Body of pancreas (tissue), 4 donors: ENCODE data around the gene NELFA.
"Not testable (repeated sequence)": the region's sequence is repeated elsewhere in the genome, so short reads cannot be mapped to it uniquely, and the experiment has no call there.

Experiments
- POLR2A ChIP-seq, 3 donors: fragments of 450-650 bp; IDR thresholded peaks; one replicate each; pipeline ENCODE4 v1.6.1; 2016; ENCODE audit warnings: antibody characterized with exemption in 3 of 3, mild to moderate bottlenecking in 2 of 3
- TF ChIP-seq, protein P1 (sequence below), 7 experiments: fragments of 450-650 bp in 4 of 7; fragments of 200-600 bp in 3 of 7; sonication (generic) in 3 of 7; IDR thresholded peaks; one replicate each; pipeline ENCODE4 v1.5.1; 2016 to 2019; ENCODE audit warnings: antibody characterized with exemption in 7 of 7

DNA sequence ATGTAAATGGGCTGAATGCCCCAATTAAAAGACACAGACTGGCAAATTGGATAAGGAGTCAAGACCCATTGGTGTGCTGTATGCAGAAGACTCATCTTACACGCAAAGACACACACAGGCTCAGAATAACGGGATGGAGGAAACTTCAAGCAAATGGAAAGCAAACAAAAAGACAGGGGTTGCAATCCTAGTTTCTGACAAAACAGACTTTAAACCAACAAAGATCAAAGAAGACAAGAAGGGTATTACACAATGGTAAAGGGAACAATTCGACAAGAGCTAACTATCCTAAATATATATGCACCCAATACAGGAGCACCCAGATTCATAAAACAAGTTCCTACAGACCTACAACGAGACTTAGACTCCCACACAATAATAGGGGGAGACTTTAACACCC lies 9.5 kb downstream of the NELFA start:
- TF ChIP-seq POLR2A (IDR thresholded peaks at IDR 0.05), result not testable (repeated sequence)
- TF ChIP-seq, protein P1, sequence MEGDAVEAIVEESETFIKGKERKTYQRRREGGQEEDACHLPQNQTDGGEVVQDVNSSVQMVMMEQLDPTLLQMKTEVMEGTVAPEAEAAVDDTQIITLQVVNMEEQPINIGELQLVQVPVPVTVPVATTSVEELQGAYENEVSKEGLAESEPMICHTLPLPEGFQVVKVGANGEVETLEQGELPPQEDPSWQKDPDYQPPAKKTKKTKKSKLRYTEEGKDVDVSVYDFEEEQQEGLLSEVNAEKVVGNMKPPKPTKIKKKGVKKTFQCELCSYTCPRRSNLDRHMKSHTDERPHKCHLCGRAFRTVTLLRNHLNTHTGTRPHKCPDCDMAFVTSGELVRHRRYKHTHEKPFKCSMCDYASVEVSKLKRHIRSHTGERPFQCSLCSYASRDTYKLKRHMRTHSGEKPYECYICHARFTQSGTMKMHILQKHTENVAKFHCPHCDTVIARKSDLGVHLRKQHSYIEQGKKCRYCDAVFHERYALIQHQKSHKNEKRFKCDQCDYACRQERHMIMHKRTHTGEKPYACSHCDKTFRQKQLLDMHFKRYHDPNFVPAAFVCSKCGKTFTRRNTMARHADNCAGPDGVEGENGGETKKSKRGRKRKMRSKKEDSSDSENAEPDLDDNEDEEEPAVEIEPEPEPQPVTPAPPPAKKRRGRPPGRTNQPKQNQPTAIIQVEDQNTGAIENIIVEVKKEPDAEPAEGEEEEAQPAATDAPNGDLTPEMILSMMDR (IDR thresholded peaks at IDR 0.05), result not testable (repeated sequence)
